C4-2B (cell line): ENCODE measurements around the gene ITGA4.

Experiments used
- CTCF ChIP-seq: fragments of 450-650 bp; conservative IDR thresholded peaks from 2 replicates; pipeline ENCODE4 v1.5.1; 2017; ENCODE audit warnings: mild to moderate bottlenecking
- ZFX ChIP-seq: fragments of 450-650 bp; IDR thresholded peaks from 2 replicates; pipeline ENCODE4 v1.6.1; 2017

- TF ChIP-seq CTCF (no peak), ZFX (no peak)
These were observed 36.7 kb upstream of the ITGA4 start for GRCh38 chr2:181420259-181421130.
